CD4-positive, alpha-beta memory T cell (primary cell): ENCODE measurements around the gene FOXP4. TPM values are rescaled to one million over a fixed set of nuclear protein-coding genes. Genes with fewer than 3 reads are reported as not detected.

Experiments
- CTCF ChIA-PET: fragments of 350-600 bp; sonication (Branson Sonifier 250); formaldehyde crosslinking; loops from one replicate; lab custom pipeline; 2021; ENCODE audit warnings: inconsistent platforms; ENCODE audit not compliant: partially characterized antibody; lab: Charles Lee
- POLR2A ChIA-PET: fragments of 350-600 bp; sonication (Branson Sonifier 250); formaldehyde crosslinking; loops from one replicate; lab custom pipeline; 2021; ENCODE audit not compliant: partially characterized antibody; lab: Charles Lee
- DNase-seq, 5 donors: peaks; one replicate each; pipeline versions ENCODE4 v3.0.0 to v3.0.0-alpha.2; 2020 to 2022; ENCODE audit warnings: mixed read lengths in 1 of 5
- H3K27ac ChIP-seq: one replicate; pipeline ENCODE4 v1.7.0; 2013; ENCODE audit warnings: low read depth, low read length
- H3K27me3 ChIP-seq: 2 replicates; pipeline ENCODE4 v1.7.0; 2013; ENCODE audit warnings: mild to moderate bottlenecking, low read length, moderate library complexity; ENCODE audit not compliant: insufficient read depth
- H3K36me3 ChIP-seq: 2 replicates; pipeline ENCODE4 v1.7.0; 2013; ENCODE audit warnings: mild to moderate bottlenecking, low read length, moderate library complexity; ENCODE audit not compliant: insufficient read depth
- H3K4me1 ChIP-seq: 2 replicates; pipeline ENCODE4 v1.7.0; 2013; ENCODE audit warnings: mild to moderate bottlenecking, low read length, moderate library complexity; ENCODE audit not compliant: insufficient read depth
- H3K4me3 ChIP-seq, 2 donors: one replicate each; pipeline ENCODE4 v1.7.0; 2013; ENCODE audit warnings: low read length in 2 of 2, mild to moderate bottlenecking in 1 of 2
- H3K9me3 ChIP-seq, 2 donors: one replicate each; pipeline ENCODE4 v1.7.0; 2013; ENCODE audit warnings: low read length in 2 of 2, control low read depth in 1 of 2; ENCODE audit not compliant: control insufficient read depth in 1 of 2
- H3K27ac Mint-ChIP-seq, 7 donors: one replicate each; pipeline ENCODE4 v1.8.0; 2020 to 2021; ENCODE audit warnings: mixed read lengths in 7 of 7, mild to moderate bottlenecking in 6 of 7, inconsistent platforms in 3 of 7, moderate library complexity in 3 of 7
- H3K27me3 Mint-ChIP-seq, 2 donors: one replicate each; pipeline ENCODE4 v1.8.0; 2020 to 2021; ENCODE audit warnings: mixed read lengths in 2 of 2
- H3K36me3 Mint-ChIP-seq, 2 donors: one replicate each; pipeline ENCODE4 v1.8.0; 2020 to 2021; ENCODE audit warnings: mixed read lengths in 2 of 2, inconsistent platforms in 1 of 2, mild to moderate bottlenecking in 1 of 2
- H3K4me1 Mint-ChIP-seq, 4 donors: one replicate each; pipeline ENCODE4 v1.8.0; 2020 to 2021; ENCODE audit warnings: mixed read lengths in 4 of 4, mild to moderate bottlenecking in 1 of 4
- H3K4me3 Mint-ChIP-seq, 8 donors: one replicate each; pipeline ENCODE4 v1.8.0; 2020 to 2021; ENCODE audit warnings: mixed read lengths in 8 of 8, mild to moderate bottlenecking in 7 of 8, moderate library complexity in 6 of 8, inconsistent platforms in 3 of 8
- H3K9me3 Mint-ChIP-seq, 8 donors: one replicate each; pipeline ENCODE4 v1.8.0; 2020 to 2021; ENCODE audit warnings: mixed read lengths in 8 of 8, mild to moderate bottlenecking in 5 of 8, inconsistent platforms in 3 of 8, moderate library complexity in 1 of 8
- intact Hi-C: fragments of 100-400 bp; cut with micrococcal nuclease; formaldehyde crosslinking; loops from one replicate; pipeline ENCODE4 v1.15.1; 2023
- polyA plus RNA-seq, 2 donors: library from polyadenylated mRNA; unstranded; fragments of 300-500 nt; fragmentation: Illumina TruSeq; gene quantifications; one replicate each; pipeline ENCODE4 v1.2.3, GENCODE V29; 2021
- total RNA-seq, 2 experiments: library from RNA; stranded (reverse); gene quantifications; one replicate each; pipeline ENCODE4 v1.2.3, GENCODE V29; 2021

FOXP4 gene
- total and polyA plus RNA-seq, 4 experiments from 2014 or later: 0.08 to 7.8 (median 4.5) TPM

GRCh38 chr6:41576667-41577066, 30.5 kb downstream of the FOXP4 start:
- POLR2A ChIA-PET: no interaction called here
- DNase-seq: no peak

GRCh38 chr6:41577356-41578216, 31.4 kb downstream of the FOXP4 start:
- H3K4me3 Mint-ChIP-seq: no peak overlapping the region
- POLR2A ChIA-PET: no interaction called here

More at GRCh38 chr6:41576667-41577066, 30.5 kb downstream of the FOXP4 start:
- Histone ChIP-seq H3K27me3 (no peaks in the 10 kb centered on the region), H3K4me3 (no peak overlapping the region), H3K9me3 (no peaks in the 10 kb centered on the region), H3K36me3 (no peaks in the 10 kb centered on the region), H3K4me1 (peaks cover 5% of the 10 kb centered on the region), H3K27ac (no peak overlapping the region)
- intact Hi-C loops: no loop called here
- H3K9me3 Mint-ChIP-seq: no peaks in the 10 kb centered on the region
- no peaks in the 10 kb centered on the region for H3K27me3 Mint-ChIP-seq
- CTCF ChIA-PET: no interaction called here
- peaks cover 4 to 14% of the 10 kb centered on the region in 2 donors for H3K36me3 Mint-ChIP-seq
- H3K4me1 Mint-ChIP-seq: peaks cover 0 to 5% (median 3%) of the 10 kb centered on the region in 4 donors
- no peak overlapping the region for H3K4me3 Mint-ChIP-seq
- no peak overlapping the region for H3K27ac Mint-ChIP-seq

GRCh38 chr6:41578217-41579087, 32.3 kb downstream of the FOXP4 start:
- Histone ChIP-seq H3K27me3 (no peaks in the 10 kb centered on the region), H3K4me1 (peaks cover 5% of the 10 kb centered on the region), H3K36me3 (no peaks in the 10 kb centered on the region), H3K9me3 (no peaks in the 10 kb centered on the region), H3K4me3 (no peak overlapping the region), H3K27ac (no peak overlapping the region)
- ChIA-PET POLR2A (no interaction called here), CTCF (interaction anchor here (1.1 kb wide), 2 partner anchors 114 to 152 kb away, joined by 3 read pairs; no protein-coding TSS in a partner anchor)
- Mint-ChIP-seq H3K4me3 (no peak overlapping the region), H3K4me1 (peaks cover 0 to 6% (median under 1%) of the 10 kb centered on the region in 4 donors), H3K27me3 (no peaks in the 10 kb centered on the region), H3K36me3 (peaks cover 4 to 5% of the 10 kb centered on the region in 2 donors), H3K9me3 (no peaks in the 10 kb centered on the region), H3K27ac (peak overlapping the region in 2 of 7 donors; percentile 36 to 69)
- DNase-seq: no peak
- intact Hi-C loops: no loop called here

More at GRCh38 chr6:41577356-41578216, 31.4 kb downstream of the FOXP4 start:
- Histone ChIP-seq H3K4me3 (no peak overlapping the region), H3K36me3 (no peaks in the 10 kb centered on the region), H3K27ac (no peak overlapping the region), H3K9me3 (no peaks in the 10 kb centered on the region), H3K4me1 (peaks cover 5% of the 10 kb centered on the region), H3K27me3 (no peaks in the 10 kb centered on the region)
- CTCF ChIA-PET: interaction anchor here (1.1 kb wide), 1 partner anchor 114 kb away, joined by 3 read pairs; no protein-coding TSS in a partner anchor
- H3K27ac Mint-ChIP-seq: peak overlapping the region in 1 of 7 donors; percentile 37
- no peaks in the 10 kb centered on the region for H3K27me3 Mint-ChIP-seq
- intact Hi-C loops: no loop called here
- peaks cover 0 to 5% (median under 1%) of the 10 kb centered on the region in 4 donors for H3K4me1 Mint-ChIP-seq
- H3K9me3 Mint-ChIP-seq: no peaks in the 10 kb centered on the region
- peaks cover 4 to 9% of the 10 kb centered on the region in 2 donors for H3K36me3 Mint-ChIP-seq
- no peak for DNase-seq

GRCh38 chr6:41579088-41579610, 33.0 kb downstream of the FOXP4 start:
- H3K9me3 Mint-ChIP-seq: no peaks in the 10 kb centered on the region
- Histone ChIP-seq H3K4me1 (peaks cover 5% of the 10 kb centered on the region), H3K9me3 (no peaks in the 10 kb centered on the region), H3K27me3 (no peaks in the 10 kb centered on the region), H3K36me3 (no peaks in the 10 kb centered on the region), H3K4me3 (no peak overlapping the region), H3K27ac (no peak overlapping the region)
- intact Hi-C loops: no loop called here
- H3K27ac Mint-ChIP-seq: peak overlapping the region in 3 of 7 donors; percentile 36 to 69 (median 59)
- no peak for DNase-seq
- no peaks in the 10 kb centered on the region for H3K27me3 Mint-ChIP-seq
- ChIA-PET POLR2A (no interaction called here), CTCF (interaction anchor here (1.1 kb wide), 1 partner anchor 153 kb away, joined by 3 read pairs; no protein-coding TSS in a partner anchor)
- peaks cover 4 to 5% of the 10 kb centered on the region in 2 donors for H3K36me3 Mint-ChIP-seq
- H3K4me3 Mint-ChIP-seq: no peak overlapping the region
- H3K4me1 Mint-ChIP-seq: peaks cover 0 to 9% (median under 1%) of the 10 kb centered on the region in 4 donors

- Histone ChIP-seq H3K27me3 (no peaks in the 10 kb centered on the region), H3K4me1 (peaks cover 5% of the 10 kb centered on the region), H3K9me3 (no peaks in the 10 kb centered on the region), H3K4me3 (no peak overlapping the region), H3K36me3 (no peaks in the 10 kb centered on the region), H3K27ac (no peak overlapping the region)
- Mint-ChIP-seq H3K9me3 (no peaks in the 10 kb centered on the region), H3K27me3 (no peaks in the 10 kb centered on the region), H3K4me1 (peaks cover 0 to 9% (median 2%) of the 10 kb centered on the region in 4 donors), H3K36me3 (peaks cover 4 to 6% of the 10 kb centered on the region in 2 donors), H3K4me3 (no peak overlapping the region), H3K27ac (no peak overlapping the region)
- DNase-seq: no peak
- POLR2A ChIA-PET: no interaction called here
- CTCF ChIA-PET: interaction anchor here (0.6 to 1.3 kb wide), 3 partner anchors 11 to 212 kb away, joined by 3 to 4 read pairs (median 3); no protein-coding TSS in a partner anchor
- intact Hi-C loops: no loop called here
Observed at GRCh38 chr6:41580690-41581089, 34.5 kb downstream of the FOXP4 start.

- DNase-seq: no peak
- no peak overlapping the region for H3K4me3 ChIP-seq
- no peaks in the 10 kb centered on the region for H3K36me3 ChIP-seq
- Mint-ChIP-seq H3K27ac (no peak overlapping the region), H3K9me3 (no peaks in the 10 kb centered on the region), H3K4me1 (peaks cover 0 to 10% (median 2%) of the 10 kb centered on the region in 4 donors), H3K27me3 (no peaks in the 10 kb centered on the region), H3K4me3 (no peak overlapping the region), H3K36me3 (peaks cover 4 to 11% of the 10 kb centered on the region in 2 donors)
- peaks cover 4% of the 10 kb centered on the region for H3K4me1 ChIP-seq
- CTCF ChIA-PET: interaction anchor here (0.6 to 1.8 kb wide), 4 partner anchors 10 to 213 kb away, joined by 3 to 4 read pairs (median 3); no protein-coding TSS in a partner anchor
- H3K9me3 ChIP-seq: no peaks in the 10 kb centered on the region
- H3K27me3 ChIP-seq: no peaks in the 10 kb centered on the region
- POLR2A ChIA-PET: no interaction called here
- no peak overlapping the region for H3K27ac ChIP-seq
- intact Hi-C loops: no loop called here
Observed at GRCh38 chr6:41581381-41581991, 35.3 kb downstream of the FOXP4 start.
